Measurements from ENCODE around the gene P2RX6. TPM values are rescaled to one million over a fixed set of nuclear protein-coding genes. Genes with fewer than 3 reads are reported as not detected.
"Not testable (repeated sequence)": the region's sequence is repeated elsewhere in the genome, so short reads cannot be mapped to it uniquely, and the experiment has no call there.

Gene P2RX6
- total RNA-seq, 4 donors from 2014 or later = 17.6 to 68.9 (median 33.3) TPM

- no peaks in the 10 kb centered on the region for H3K36me3 ChIP-seq
- DNase-seq (no peak), ATAC-seq (no peak)
- intact Hi-C loops (cut with DNase I; ENCODE audit: low total_unique reads) = no loop called here
- peaks cover 0 to 15% (median 7%) of the 10 kb centered on the region in 3 donors for H3K27me3 ChIP-seq
- no peak overlapping the region for H3K4me3 ChIP-seq
- TF ChIP-seq POLR2A (IDR thresholded peaks at IDR 0.05) (no peak), CTCF (IDR thresholded peaks at IDR 0.05 in 4 of 5, conservative IDR thresholded peaks at IDR 0.05 in 1 of 5) (no peak)
- H3K4me1 ChIP-seq = peaks cover 0 to 4% of the 10 kb centered on the region in 2 donors
- in situ Hi-C loops (cut with MboI; ENCODE audit: low sequenced_read_pairs in 4 of 4) = no loop called here
- no peaks in the 10 kb centered on the region for H3K9me3 ChIP-seq
- no peak overlapping the region for H3K27ac ChIP-seq
Observed at GRCh38 chr22:20968281-20968977, 46.5 kb upstream of the P2RX6 start.

GRCh38 chr22:20970939-20971657 lies 43.9 kb upstream of the P2RX6 start:
- Histone ChIP-seq H3K4me1 (no peaks in the 10 kb centered on the region), H3K27me3 (no peaks in the 10 kb centered on the region), H3K36me3 (no peaks in the 10 kb centered on the region), H3K27ac (no peak overlapping the region), H3K9me3 (no peaks in the 10 kb centered on the region), H3K4me3 (no peak overlapping the region)
- intact Hi-C loops (cut with DNase I; ENCODE audit: low total_unique reads) = no loop called here
- in situ Hi-C loops (cut with MboI; ENCODE audit: low sequenced_read_pairs in 4 of 4) = no loop called here
- TF ChIP-seq CTCF (IDR thresholded peaks at IDR 0.05 in 4 of 5, conservative IDR thresholded peaks at IDR 0.05 in 1 of 5) = no peak
- no peak for TF ChIP-seq POLR2A (IDR thresholded peaks at IDR 0.05)
- DNase-seq = no peak
- no peak for ATAC-seq

- in situ Hi-C loops (cut with MboI; ENCODE audit: low sequenced_read_pairs in 4 of 4); H3K9me3 ChIP-seq; DNase-seq; H3K36me3 ChIP-seq; H3K4me1 ChIP-seq; intact Hi-C loops (cut with DNase I; ENCODE audit: low total_unique reads); H3K27ac ChIP-seq; H3K4me3 ChIP-seq; H3K27me3 ChIP-seq: not testable (repeated sequence)
- peak; percentile 14 to 36 for ATAC-seq
Observed at GRCh38 chr22:20972014-20972694, 42.8 kb upstream of the P2RX6 start.

- Histone ChIP-seq H3K36me3 (no peaks in the 10 kb centered on the region), H3K9me3 (no peaks in the 10 kb centered on the region), H3K27me3 (no peaks in the 10 kb centered on the region), H3K27ac (no peak overlapping the region), H3K4me1 (no peaks in the 10 kb centered on the region), H3K4me3 (no peak overlapping the region)
- DNase-seq = no peak
- intact Hi-C loops (cut with DNase I; ENCODE audit: low total_unique reads) = no loop called here
- TF ChIP-seq CTCF (IDR thresholded peaks at IDR 0.05 in 4 of 5, conservative IDR thresholded peaks at IDR 0.05 in 1 of 5) (no peak), POLR2A (IDR thresholded peaks at IDR 0.05) (no peak)
- no peak for ATAC-seq
- in situ Hi-C loops (cut with MboI; ENCODE audit: low sequenced_read_pairs in 4 of 4) = no loop called here
Observed at GRCh38 chr22:20972933-20973577, 41.9 kb upstream of the P2RX6 start.

All from gastrocnemius medialis (tissue), 4 donors.